ENCODE measurements around the gene VAMP4. TPM values are rescaled to one million over a fixed set of nuclear protein-coding genes. Genes with fewer than 3 reads are reported as not detected.
A peak's percentile ranks its signal among the peaks of the same experiment; 100 is the strongest.
"Not testable (repeated sequence)": the region's sequence is repeated elsewhere in the genome, so short reads cannot be mapped to it uniquely, and the experiment has no call there.

VAMP4 gene
- total and polyA plus RNA-seq, 4 donors, result 9.7 to 37.9 (median 25.1) TPM

DNA sequence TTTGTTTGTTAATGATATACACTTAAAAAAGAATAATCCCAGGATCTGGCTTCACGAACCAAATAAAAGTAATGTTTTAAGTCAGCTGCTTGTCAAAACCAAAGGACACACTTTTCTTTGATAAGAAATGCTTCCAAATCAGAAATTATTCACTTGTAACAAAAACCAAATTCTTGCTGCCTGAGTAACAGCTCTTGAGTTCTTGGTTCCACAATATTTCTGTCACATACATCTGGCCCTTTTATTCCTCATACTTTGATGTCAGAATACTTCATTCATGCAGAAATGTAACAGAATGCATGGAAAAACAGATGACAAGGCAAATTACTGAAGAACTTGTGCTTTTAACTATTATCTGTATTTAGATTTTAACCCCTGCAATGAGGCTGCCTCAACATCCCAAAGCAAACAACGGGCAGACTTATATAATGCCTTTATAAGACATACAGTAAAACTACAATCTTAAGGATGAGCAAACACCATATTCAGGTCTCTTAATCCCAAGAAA is 1.5 kb downstream of the VAMP4 start:
- 100% methylated on average over 1 of the region's 2 CpGs for WGBS (ENCODE audit: insufficient coverage)
- H3K4me3 ChIP-seq (ENCODE audit: low read depth, low read length), result peak overlapping the region; percentile 99
- no peaks in the 10 kb centered on the region for H3K27me3 ChIP-seq (ENCODE audit: control insufficient read depth, insufficient read depth, low read length)
- H3K27ac ChIP-seq (ENCODE audit: low read depth, low read length), result no peak overlapping the region
- H3K4me1 ChIP-seq (ENCODE audit: control insufficient read depth, insufficient read depth, low read length), result peaks cover 5% of the 10 kb centered on the region
- no peak for DNase-seq (ENCODE audit: low read depth in 4 of 6, low spot score in 6 of 6)
- no peaks in the 10 kb centered on the region for H3K9me3 ChIP-seq (ENCODE audit: control insufficient read depth, insufficient read depth, low read length)
- peaks cover 11% of the 10 kb centered on the region for H3K36me3 ChIP-seq (ENCODE audit: control insufficient read depth, insufficient read depth, low read length)

DNA sequence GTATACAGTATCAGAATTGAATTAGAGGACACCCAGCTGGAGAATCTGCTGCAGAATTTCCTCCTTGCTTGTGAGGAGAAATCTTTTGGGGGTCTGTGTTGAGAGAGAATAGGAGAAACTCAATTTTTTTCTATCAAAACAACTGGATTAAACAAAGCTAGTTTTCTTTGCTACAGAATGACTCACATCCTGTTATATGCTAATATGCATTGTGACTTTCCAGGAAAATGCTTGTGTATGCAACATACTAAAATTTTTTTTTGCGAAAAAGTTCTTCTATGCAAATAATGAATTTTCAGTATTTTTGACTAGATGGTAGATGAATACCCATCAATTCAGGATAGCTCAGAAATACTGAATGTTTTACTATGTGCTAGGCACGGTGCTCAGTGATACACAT is 2.2 kb downstream of the VAMP4 start:
- H3K4me3 ChIP-seq (ENCODE audit: low read depth, low read length), result no peak overlapping the region
- H3K27ac ChIP-seq (ENCODE audit: low read depth, low read length), result no peak overlapping the region
- DNase-seq (ENCODE audit: low read depth in 4 of 6, low spot score in 6 of 6), result no peak
- H3K27me3 ChIP-seq (ENCODE audit: control insufficient read depth, insufficient read depth, low read length), result no peaks in the 10 kb centered on the region
- peaks cover 11% of the 10 kb centered on the region for H3K36me3 ChIP-seq (ENCODE audit: control insufficient read depth, insufficient read depth, low read length)
- no CpG with 5 or more reads among the region's 2 CpGs for WGBS (ENCODE audit: insufficient coverage)
- H3K4me1 ChIP-seq (ENCODE audit: control insufficient read depth, insufficient read depth, low read length), result peaks cover 5% of the 10 kb centered on the region
- no peaks in the 10 kb centered on the region for H3K9me3 ChIP-seq (ENCODE audit: control insufficient read depth, insufficient read depth, low read length)

DNA sequence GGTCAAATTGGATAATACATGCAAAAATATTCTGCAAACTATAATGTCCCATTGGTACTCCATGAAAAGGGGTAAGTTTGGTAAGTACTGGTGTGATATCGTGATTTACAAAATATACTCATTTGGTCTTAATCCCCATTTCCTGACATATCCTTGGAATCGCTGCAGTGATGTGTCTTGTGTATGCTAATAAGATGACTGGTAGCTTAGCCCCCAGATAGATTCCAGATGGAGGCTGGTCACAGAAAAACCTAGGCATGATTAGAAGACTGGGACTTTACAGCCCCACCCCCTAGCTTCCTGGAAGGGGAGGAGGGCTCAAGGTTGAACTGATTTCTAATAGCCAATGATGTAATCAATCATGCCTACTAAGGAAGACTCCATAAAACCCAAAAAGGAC is 3.0 kb downstream of the VAMP4 start:
- Histone ChIP-seq H3K4me1 (ENCODE audit: control insufficient read depth, insufficient read depth, low read length) (peaks cover 5% of the 10 kb centered on the region), H3K27ac (ENCODE audit: low read depth, low read length) (no peak overlapping the region), H3K9me3 (ENCODE audit: control insufficient read depth, insufficient read depth, low read length) (no peaks in the 10 kb centered on the region), H3K27me3 (ENCODE audit: control insufficient read depth, insufficient read depth, low read length) (no peaks in the 10 kb centered on the region), H3K36me3 (ENCODE audit: control insufficient read depth, insufficient read depth, low read length) (peaks cover 11% of the 10 kb centered on the region), H3K4me3 (ENCODE audit: low read depth, low read length) (no peak overlapping the region)
- DNase-seq (ENCODE audit: low read depth in 4 of 6, low spot score in 6 of 6), result no peak
- no CpG with 5 or more reads among the region's 2 CpGs for WGBS (ENCODE audit: insufficient coverage)

DNA sequence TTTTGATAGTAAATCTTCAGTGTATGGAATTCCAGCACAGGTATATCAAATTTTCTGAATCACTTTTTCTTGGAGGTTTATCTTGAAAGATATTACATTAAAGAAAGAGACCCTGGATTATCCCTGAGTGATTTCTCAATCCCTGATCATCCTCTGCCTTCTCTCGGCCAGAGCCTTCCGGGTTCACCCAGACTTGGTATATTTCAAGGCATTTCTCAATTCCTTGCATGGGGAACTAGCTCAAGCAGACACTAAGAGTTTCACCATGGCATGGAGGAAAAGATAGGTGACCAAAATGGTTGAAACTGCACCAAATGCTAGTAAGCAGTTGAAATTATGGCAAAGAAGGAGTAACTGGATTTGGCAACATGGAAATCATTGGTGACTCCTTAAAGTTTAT is 5.7 kb downstream of the VAMP4 start:
- Histone ChIP-seq H3K27me3 (ENCODE audit: control insufficient read depth, insufficient read depth, low read length) (no peaks in the 10 kb centered on the region), H3K9me3 (ENCODE audit: control insufficient read depth, insufficient read depth, low read length) (no peaks in the 10 kb centered on the region), H3K27ac (ENCODE audit: low read depth, low read length) (no peak overlapping the region), H3K36me3 (ENCODE audit: control insufficient read depth, insufficient read depth, low read length) (peaks cover 15% of the 10 kb centered on the region), H3K4me1 (ENCODE audit: control insufficient read depth, insufficient read depth, low read length) (no peaks in the 10 kb centered on the region), H3K4me3 (ENCODE audit: low read depth, low read length) (no peak overlapping the region)
- no peak for DNase-seq (ENCODE audit: low read depth in 4 of 6, low spot score in 6 of 6)
- no CpG with 5 or more reads among the region's 2 CpGs for WGBS (ENCODE audit: insufficient coverage)

DNA sequence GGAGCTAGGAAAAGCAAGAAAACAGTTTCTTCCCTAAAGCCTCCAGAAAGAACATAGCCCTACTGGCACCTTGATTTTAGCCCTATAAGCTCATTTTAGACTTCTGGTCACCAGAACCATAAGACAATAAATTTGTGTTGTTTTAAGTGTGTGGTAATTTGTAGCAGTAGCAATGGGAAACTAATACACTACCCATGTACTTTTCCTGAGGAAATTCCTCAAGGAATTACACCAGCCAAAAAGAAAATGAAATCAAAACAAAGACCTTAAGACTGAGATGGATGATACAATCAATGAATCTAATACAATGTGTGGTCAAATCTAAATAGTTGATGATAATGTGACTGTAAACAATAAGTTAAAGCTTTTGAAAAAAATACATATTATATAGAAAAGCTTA is 11.8 kb downstream of the VAMP4 start:
- H3K36me3 ChIP-seq (ENCODE audit: control insufficient read depth, insufficient read depth, low read length), result peaks cover 9% of the 10 kb centered on the region
- no peaks in the 10 kb centered on the region for H3K27me3 ChIP-seq (ENCODE audit: control insufficient read depth, insufficient read depth, low read length)
- no peaks in the 10 kb centered on the region for H3K9me3 ChIP-seq (ENCODE audit: control insufficient read depth, insufficient read depth, low read length)
- no peak for DNase-seq (ENCODE audit: low read depth in 4 of 6, low spot score in 6 of 6)
- no peak overlapping the region for H3K27ac ChIP-seq (ENCODE audit: low read depth, low read length)
- H3K4me3 ChIP-seq (ENCODE audit: low read depth, low read length), result no peak overlapping the region
- H3K4me1 ChIP-seq (ENCODE audit: control insufficient read depth, insufficient read depth, low read length), result no peaks in the 10 kb centered on the region

DNA sequence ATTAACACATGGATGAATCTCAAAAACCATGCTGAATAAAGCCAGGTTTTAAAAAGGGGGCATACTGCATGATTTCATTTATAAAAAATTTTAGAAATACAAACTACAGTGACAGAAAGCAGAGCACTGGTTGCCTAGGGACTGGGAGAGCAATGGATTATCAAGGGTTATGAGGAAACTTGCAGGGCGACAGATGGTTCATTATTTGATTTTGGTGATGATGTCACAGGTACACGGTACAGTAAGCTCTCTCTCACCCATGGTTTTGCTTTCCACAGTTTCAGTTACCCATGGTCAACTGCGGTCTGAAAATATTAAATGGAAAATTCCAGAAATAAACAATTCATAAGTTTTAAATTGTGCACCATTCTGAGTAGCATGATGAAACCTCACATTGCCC is 14.1 kb downstream of the VAMP4 start:
- no peak for DNase-seq (ENCODE audit: low read depth in 4 of 6, low spot score in 6 of 6)
- H3K27me3 ChIP-seq (ENCODE audit: control insufficient read depth, insufficient read depth, low read length), result no peaks in the 10 kb centered on the region
- no peak overlapping the region for H3K4me3 ChIP-seq (ENCODE audit: low read depth, low read length)
- no CpG with 5 or more reads among the region's 3 CpGs for WGBS (ENCODE audit: insufficient coverage)
- peaks cover 6% of the 10 kb centered on the region for H3K36me3 ChIP-seq (ENCODE audit: control insufficient read depth, insufficient read depth, low read length)
- H3K9me3 ChIP-seq (ENCODE audit: control insufficient read depth, insufficient read depth, low read length), result peaks cover 3% of the 10 kb centered on the region
- H3K27ac ChIP-seq (ENCODE audit: low read depth, low read length), result no peak overlapping the region
- H3K4me1 ChIP-seq (ENCODE audit: control insufficient read depth, insufficient read depth, low read length), result no peaks in the 10 kb centered on the region

DNA sequence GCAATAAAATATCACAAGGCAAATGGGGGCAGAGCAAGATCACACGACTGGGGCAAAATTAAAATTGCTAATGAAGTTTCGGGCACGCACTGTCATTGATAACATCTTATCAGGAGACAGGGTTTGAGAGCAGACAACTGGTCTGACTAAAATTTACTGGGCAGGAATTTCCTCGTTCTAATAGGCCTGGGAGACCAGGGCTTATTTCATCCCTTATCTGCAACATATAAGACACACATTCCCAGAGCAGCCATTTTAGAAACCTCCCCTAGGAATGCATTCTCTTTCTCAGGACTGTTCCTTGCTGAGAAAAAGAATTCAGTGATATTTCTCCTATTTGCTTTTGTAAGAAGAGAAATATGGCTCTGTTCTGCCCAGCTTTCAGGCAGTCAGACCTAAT is 18.7 kb downstream of the VAMP4 start:
- H3K9me3 ChIP-seq (ENCODE audit: control insufficient read depth, insufficient read depth, low read length); H3K27ac ChIP-seq (ENCODE audit: low read depth, low read length); H3K27me3 ChIP-seq (ENCODE audit: control insufficient read depth, insufficient read depth, low read length); H3K4me3 ChIP-seq (ENCODE audit: low read depth, low read length); DNase-seq (ENCODE audit: low read depth in 4 of 6, low spot score in 6 of 6); H3K4me1 ChIP-seq (ENCODE audit: control insufficient read depth, insufficient read depth, low read length); H3K36me3 ChIP-seq (ENCODE audit: control insufficient read depth, insufficient read depth, low read length): not testable (repeated sequence)
- 97% methylated on average over 4 of the region's 4 CpGs for WGBS (ENCODE audit: insufficient coverage)

DNA sequence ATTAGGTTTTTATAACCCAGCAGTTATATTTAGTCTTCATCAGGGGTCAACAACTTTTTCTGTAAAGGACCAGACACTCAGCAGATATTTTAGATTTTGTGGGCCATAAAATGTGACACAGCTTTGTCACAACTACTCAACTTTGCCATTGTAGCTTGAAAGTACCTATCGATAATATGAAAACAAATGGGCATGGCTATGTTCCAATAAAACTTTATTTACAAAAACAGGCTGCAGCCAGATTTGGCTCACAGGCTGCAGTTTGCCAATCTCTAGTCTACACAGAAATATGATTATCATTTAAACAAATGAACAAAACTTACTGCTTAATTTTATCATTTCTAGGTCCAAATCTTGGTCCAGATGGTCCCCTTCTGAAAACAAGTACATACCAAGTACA is 23.0 kb downstream of the VAMP4 start:
- H3K27me3 ChIP-seq (ENCODE audit: control insufficient read depth, insufficient read depth, low read length), result no peaks in the 10 kb centered on the region
- peaks cover 3% of the 10 kb centered on the region for H3K9me3 ChIP-seq (ENCODE audit: control insufficient read depth, insufficient read depth, low read length)
- no peak overlapping the region for H3K27ac ChIP-seq (ENCODE audit: low read depth, low read length)
- no peaks in the 10 kb centered on the region for H3K36me3 ChIP-seq (ENCODE audit: control insufficient read depth, insufficient read depth, low read length)
- H3K4me1 ChIP-seq (ENCODE audit: control insufficient read depth, insufficient read depth, low read length), result no peaks in the 10 kb centered on the region
- H3K4me3 ChIP-seq (ENCODE audit: low read depth, low read length), result no peak overlapping the region
- DNase-seq (ENCODE audit: low read depth in 4 of 6, low spot score in 6 of 6), result no peak
- WGBS (ENCODE audit: insufficient coverage), result no CpG with 5 or more reads among the region's 1 CpG

DNA sequence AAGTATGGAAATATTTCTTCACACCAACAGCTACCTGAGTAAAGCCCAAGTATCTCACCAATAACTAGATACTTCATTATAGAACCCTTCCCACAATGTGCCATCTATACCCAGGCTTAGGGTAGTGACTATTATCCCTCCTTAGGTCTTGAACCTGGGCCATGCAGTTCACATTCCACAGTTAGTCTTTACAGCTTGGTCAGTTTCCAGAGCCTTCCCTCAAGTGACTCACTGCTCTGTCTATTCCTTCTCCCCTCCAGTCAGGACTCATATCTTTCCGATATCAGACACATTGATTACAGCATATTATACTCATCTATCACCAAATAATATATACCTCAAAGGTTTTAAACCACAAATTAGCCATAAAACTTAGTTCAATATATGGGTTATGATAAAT is 23.6 kb downstream of the VAMP4 start:
- H3K4me3 ChIP-seq (ENCODE audit: low read depth, low read length), result no peak overlapping the region
- WGBS (ENCODE audit: insufficient coverage), result no CpG with 5 or more reads among the region's 1 CpG
- H3K27ac ChIP-seq (ENCODE audit: low read depth, low read length), result no peak overlapping the region
- peaks cover under 1% of the 10 kb centered on the region for H3K9me3 ChIP-seq (ENCODE audit: control insufficient read depth, insufficient read depth, low read length)
- H3K27me3 ChIP-seq (ENCODE audit: control insufficient read depth, insufficient read depth, low read length), result no peaks in the 10 kb centered on the region
- H3K4me1 ChIP-seq (ENCODE audit: control insufficient read depth, insufficient read depth, low read length), result no peaks in the 10 kb centered on the region
- no peak for DNase-seq (ENCODE audit: low read depth in 4 of 6, low spot score in 6 of 6)
- H3K36me3 ChIP-seq (ENCODE audit: control insufficient read depth, insufficient read depth, low read length), result no peaks in the 10 kb centered on the region

DNA sequence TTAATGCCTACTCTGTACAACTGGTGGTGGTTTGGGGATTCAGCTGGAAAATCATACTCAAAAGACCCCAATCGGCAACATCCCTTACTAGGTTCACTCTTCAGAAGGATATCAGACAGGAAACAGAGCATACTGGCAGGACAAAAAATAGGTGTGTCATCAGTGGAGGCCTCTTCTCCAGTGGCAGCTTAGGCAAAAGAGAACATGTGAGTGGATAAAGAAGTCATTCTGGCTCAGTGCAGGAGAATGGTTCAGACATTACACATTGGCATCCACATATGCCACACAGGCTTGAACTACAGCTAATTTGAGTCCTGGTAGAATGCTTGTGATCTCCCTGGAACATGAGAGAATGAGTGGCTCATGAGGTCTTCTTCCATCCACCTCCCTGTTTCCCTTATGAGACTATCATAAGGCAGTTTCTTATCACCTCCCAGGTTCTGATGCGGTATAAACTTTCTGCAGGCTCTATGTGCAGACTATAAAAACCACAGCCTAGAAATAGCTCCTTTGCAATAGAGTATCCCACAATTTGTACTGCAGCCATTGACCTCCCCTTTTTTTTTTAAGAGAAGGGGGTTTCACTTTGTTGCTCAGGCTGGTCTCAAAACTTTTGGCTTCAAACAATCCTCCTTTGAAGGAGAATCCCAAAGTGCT is 24.7 kb downstream of the VAMP4 start:
- H3K27ac ChIP-seq (ENCODE audit: low read depth, low read length), result no peak overlapping the region
- WGBS (ENCODE audit: insufficient coverage), result 100% methylated on average over 1 of the region's 2 CpGs
- H3K36me3 ChIP-seq (ENCODE audit: control insufficient read depth, insufficient read depth, low read length), result no peaks in the 10 kb centered on the region
- H3K27me3 ChIP-seq (ENCODE audit: control insufficient read depth, insufficient read depth, low read length), result no peaks in the 10 kb centered on the region
- H3K4me3 ChIP-seq (ENCODE audit: low read depth, low read length), result no peak overlapping the region
- no peaks in the 10 kb centered on the region for H3K9me3 ChIP-seq (ENCODE audit: control insufficient read depth, insufficient read depth, low read length)
- H3K4me1 ChIP-seq (ENCODE audit: control insufficient read depth, insufficient read depth, low read length), result no peaks in the 10 kb centered on the region
- DNase-seq (ENCODE audit: low read depth in 4 of 6, low spot score in 6 of 6), result no peak
